ENCODE measurements around the gene PLIN3. TPM values are rescaled to one million over a fixed set of nuclear protein-coding genes. Genes with fewer than 3 reads are reported as not detected.

Gene PLIN3
- total and polyA plus RNA-seq, 9 of the 15 experiments (the other 6 are each of a cell fraction or from before 2014, with no cell fraction given), result 7.5 to 75.6 (median 43.1) TPM

DNA sequence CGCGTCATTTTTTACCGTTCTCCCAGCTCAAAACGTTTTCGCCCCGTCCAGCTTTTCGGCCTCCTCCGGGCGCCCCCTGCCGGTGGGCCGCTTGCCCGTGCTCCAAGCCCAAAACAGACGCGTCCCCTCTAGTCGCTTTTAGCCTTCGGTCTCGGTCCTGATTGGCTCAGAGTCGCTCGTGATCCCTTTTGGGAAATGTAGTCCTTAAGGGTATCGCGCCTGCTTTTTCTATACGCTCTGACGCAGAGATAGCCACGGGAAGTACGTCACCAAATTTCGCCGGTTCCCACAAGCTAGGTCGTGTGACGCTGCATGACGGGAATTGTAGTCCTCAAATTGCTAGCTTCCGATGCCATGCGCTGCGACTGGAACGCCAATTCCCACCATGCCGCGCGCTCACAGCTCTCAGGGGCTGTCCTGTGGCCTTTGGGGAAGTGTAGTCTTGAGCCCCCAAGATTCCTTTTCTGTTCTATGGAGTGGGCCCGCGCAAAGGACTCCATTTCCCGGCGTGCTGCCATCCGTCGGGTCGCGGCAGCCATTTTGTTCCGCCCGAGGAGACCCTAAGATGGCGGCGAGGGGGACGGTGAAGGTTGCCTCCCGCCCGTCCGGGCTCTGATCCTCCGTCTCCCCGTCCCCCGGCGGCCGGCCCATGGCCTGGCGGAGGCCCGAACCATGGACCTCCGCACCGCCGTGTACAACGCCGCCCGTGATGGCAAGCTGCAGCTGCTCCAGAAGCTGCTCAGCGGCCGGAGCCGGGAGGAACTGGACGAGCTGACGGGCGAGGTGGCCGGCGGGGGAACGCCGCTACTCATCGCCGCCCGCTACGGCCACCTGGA is 76.1 kb downstream of the PLIN3 start, which contains the start of gene FEM1A (continued):
- peak; percentile 100 for TF ChIP-seq C11orf30 (IDR thresholded peaks at IDR 0.05; ENCODE audit: low read depth)
- no peak for TF ChIP-seq TFAM (CRISPR knock-in tag; conservative IDR thresholded peaks at IDR 0.05)
- peak; percentile 35; the same call in 1 of the 2 replicates for TF ChIP-seq GATAD2A (IDR thresholded peaks at IDR 0.05)
- peak; percentile 99 for TF ChIP-seq GABPB1 (CRISPR knock-in tag; IDR thresholded peaks at IDR 0.05)
- no peak for TF ChIP-seq GATAD2B (IDR thresholded peaks at IDR 0.05; ENCODE audit: borderline replicate concordance)
- TF ChIP-seq RNF219 (CRISPR knock-in tag; IDR thresholded peaks at IDR 0.05), result no peak
- TF ChIP-seq NKRF (IDR thresholded peaks at IDR 0.05; ENCODE audit: borderline replicate concordance), result no peak
- TF ChIP-seq, protein P1, sequence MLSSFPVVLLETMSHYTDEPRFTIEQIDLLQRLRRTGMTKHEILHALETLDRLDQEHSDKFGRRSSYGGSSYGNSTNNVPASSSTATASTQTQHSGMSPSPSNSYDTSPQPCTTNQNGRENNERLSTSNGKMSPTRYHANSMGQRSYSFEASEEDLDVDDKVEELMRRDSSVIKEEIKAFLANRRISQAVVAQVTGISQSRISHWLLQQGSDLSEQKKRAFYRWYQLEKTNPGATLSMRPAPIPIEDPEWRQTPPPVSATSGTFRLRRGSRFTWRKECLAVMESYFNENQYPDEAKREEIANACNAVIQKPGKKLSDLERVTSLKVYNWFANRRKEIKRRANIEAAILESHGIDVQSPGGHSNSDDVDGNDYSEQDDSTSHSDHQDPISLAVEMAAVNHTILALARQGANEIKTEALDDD (IDR thresholded peaks at IDR 0.05), result no peak
- TF ChIP-seq TARDBP (IDR thresholded peaks at IDR 0.05), result peak; percentile 37; the same call in 1 of the 2 replicates
- no peak for TF ChIP-seq RERE (CRISPR knock-in tag; IDR thresholded peaks at IDR 0.05; ENCODE audit: borderline replicate concordance)
- peak; percentile 90 for TF ChIP-seq SP1 (CRISPR knock-in tag; IDR thresholded peaks at IDR 0.05)
- no peak for TF ChIP-seq MCM3 (IDR thresholded peaks at IDR 0.05)
- TF ChIP-seq HOXB6 (CRISPR knock-in tag; IDR thresholded peaks at IDR 0.05; ENCODE audit: borderline replicate concordance), result no peak
- TF ChIP-seq, protein P2, sequence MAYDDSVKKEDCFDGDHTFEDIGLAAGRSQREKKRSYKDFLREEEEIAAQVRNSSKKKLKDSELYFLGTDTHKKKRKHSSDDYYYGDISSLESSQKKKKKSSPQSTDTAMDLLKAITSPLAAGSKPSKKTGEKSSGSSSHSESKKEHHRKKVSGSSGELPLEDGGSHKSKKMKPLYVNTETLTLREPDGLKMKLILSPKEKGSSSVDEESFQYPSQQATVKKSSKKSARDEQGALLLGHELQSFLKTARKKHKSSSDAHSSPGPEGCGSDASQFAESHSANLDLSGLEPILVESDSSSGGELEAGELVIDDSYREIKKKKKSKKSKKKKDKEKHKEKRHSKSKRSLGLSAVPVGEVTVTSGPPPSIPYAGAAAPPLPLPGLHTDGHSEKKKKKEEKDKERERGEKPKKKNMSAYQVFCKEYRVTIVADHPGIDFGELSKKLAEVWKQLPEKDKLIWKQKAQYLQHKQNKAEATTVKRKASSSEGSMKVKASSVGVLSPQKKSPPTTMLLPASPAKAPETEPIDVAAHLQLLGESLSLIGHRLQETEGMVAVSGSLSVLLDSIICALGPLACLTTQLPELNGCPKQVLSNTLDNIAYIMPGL (CRISPR knock-in tag; IDR thresholded peaks at IDR 0.05), result peak; percentile 93

Measured in K562 (cell line).